M059J (cell line): Measurements from ENCODE around the gene EPHA5. TPM values are rescaled to one million over a fixed set of nuclear protein-coding genes. Genes with fewer than 3 reads are reported as not detected.

ENCODE experiments used
- DNase-seq: peaks from one replicate; pipeline ENCODE4 v3.0.0-alpha.2; 2012; ENCODE audit warnings: low read depth
- total RNA-seq: library from RNA; depleted of rRNA; stranded (reverse); fragments of >200 nt; shearing (Covaris generic); gene quantifications from 2 replicates; pipeline ENCODE4 v1.2.3, GENCODE V29; 2014

The EPHA5 gene
- total RNA-seq, 1 experiment from 2014 or later, result 9.6 TPM

GRCh38 chr4:65498606-65499005, 171.7 kb downstream of the EPHA5 start:
- peak; percentile 55 for DNase-seq

DNA sequence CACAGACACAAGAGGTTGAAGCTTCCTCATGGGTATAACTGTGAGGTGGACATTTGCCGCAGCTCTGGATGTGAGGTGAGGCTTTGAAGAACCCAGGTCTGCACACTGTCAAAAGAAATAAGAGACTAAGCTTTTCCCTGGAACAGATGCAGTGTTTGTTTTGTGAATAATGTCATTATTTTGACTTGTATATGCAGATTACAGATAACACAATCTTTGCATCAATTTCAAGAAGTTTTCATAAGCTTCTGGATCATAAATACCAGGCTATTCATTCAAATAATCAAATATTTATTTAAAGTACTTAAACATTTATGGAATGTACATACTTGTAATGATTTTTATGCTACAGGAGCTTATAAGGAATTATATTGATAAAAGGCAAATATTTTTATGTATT, 174.8 kb downstream of the EPHA5 start:
- no peak for DNase-seq

- peak; percentile 92 for DNase-seq
These were observed 187.9 kb downstream of the EPHA5 start for GRCh38 chr4:65482410-65482809.

DNA sequence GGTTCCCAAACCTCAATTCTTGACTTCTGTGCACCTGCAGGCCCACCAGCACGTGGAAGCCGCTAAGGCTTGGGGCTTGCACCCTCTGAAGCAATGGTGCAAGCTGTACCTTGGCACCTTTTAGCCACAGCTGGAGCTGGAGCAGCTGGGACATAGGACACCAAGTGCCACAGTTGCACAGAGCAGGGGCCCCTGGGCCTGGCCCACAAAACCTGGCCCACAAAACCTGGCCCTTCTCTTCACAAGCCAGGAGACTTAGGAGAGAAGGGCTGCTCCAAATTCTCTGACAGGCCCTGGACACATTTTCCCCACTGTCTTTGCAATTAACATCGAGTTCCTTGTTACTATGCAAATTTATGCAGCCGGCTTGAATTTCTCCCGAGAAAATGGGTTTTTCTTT, 197.8 kb downstream of the EPHA5 start:
- DNase-seq, result no peak

GRCh38 chr4:65467068-65467680, 203.1 kb downstream of the EPHA5 start:
- DNase-seq, result no peak

- DNase-seq, result no peak
These were observed 208.5 kb downstream of the EPHA5 start for GRCh38 chr4:65461781-65462180.

GRCh38 chr4:65457011-65457410, 213.3 kb downstream of the EPHA5 start:
- DNase-seq, result no peak

GRCh38 chr4:65456579-65456978, 213.7 kb downstream of the EPHA5 start:
- no peak for DNase-seq

GRCh38 chr4:65453398-65453797, 216.9 kb downstream of the EPHA5 start:
- DNase-seq, result no peak

GRCh38 chr4:65450899-65451298, 219.4 kb downstream of the EPHA5 start:
- no peak for DNase-seq

DNA sequence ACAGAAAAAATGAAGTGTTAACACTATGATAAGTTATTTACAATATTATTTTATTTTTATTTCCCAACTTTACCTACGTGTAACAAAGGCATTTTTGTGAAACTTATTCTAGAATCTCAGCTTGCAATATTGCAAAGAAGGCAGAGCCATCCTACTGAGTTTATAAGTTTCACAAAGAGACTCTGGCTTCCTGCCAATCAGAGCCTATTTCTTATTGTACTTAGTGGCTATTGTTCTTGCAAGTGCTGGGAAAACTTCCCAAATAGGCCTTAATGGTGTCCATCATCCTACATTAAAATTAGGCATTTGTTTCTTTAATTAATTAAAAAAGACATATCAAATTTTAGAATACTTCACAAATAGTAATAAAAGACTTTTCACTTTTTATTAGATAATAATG, 233.2 kb downstream of the EPHA5 start:
- DNase-seq, result peak; percentile 3

GRCh38 chr4:65422109-65422508, 248.2 kb downstream of the EPHA5 start:
- DNase-seq, result no peak

DNA sequence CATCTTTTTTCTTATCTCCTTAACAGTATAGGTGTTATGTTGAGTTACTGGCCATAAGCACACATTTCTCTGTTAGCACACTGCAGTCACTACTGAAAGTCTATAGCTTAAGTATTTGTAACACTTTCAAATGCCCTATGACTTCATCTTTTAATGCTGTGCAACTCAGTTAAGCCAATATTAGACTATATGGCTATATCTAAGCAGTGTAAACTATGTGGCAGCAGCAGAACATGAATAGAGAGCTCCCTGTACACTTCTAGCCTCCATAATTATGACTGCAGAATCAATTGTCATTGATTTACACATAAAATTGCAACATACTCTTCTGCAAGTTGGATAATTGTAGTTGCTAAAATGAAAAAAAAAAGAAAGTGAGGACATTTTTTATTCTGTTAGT, 250.3 kb downstream of the EPHA5 start:
- DNase-seq, result no peak

GRCh38 chr4:65416891-65417290, 253.4 kb downstream of the EPHA5 start:
- peak; percentile 0 for DNase-seq

GRCh38 chr4:65407483-65407882, 262.8 kb downstream of the EPHA5 start:
- DNase-seq, result no peak

GRCh38 chr4:65401083-65401482, 269.2 kb downstream of the EPHA5 start:
- DNase-seq, result no peak

DNA sequence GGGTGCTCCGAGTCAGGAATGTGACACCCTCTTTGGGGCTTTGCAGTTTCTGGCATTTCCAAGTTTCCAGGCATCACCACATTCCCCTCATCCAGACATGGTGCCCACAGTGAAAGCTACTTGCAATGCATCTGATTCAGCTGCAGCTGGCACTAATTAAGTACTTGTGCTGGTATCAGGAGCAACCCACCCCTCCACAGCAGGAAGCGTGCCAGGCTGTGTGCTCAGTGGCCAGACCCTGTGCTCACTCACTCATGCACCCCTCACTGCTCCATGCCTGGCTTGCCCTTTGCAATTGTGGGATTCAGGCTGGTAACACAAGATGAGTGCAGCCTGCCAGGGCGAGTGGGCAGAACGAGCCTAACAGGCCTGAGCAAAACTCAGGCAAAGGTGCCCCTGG, 271.2 kb downstream of the EPHA5 start:
- DNase-seq, result no peak

DNA sequence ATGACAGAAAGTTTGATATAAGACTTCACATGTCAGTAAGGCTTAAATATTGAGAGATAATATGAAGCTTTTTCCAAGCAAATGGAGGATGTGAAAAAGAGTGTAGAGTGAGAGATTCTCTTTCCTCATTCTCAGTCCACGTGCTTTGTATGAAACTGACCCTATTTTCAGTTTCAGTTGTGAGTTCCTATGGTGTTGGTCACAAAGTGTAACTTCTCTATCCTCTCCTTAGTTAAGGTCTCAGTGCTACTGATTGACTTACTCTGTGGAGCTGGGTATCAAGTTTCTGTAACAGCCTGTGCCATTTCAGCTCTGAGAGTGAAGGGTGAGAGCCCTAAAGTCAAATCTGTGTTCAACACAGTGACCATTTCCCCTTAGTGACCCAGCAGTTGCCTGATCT, 277.2 kb downstream of the EPHA5 start:
- no peak for DNase-seq

DNA sequence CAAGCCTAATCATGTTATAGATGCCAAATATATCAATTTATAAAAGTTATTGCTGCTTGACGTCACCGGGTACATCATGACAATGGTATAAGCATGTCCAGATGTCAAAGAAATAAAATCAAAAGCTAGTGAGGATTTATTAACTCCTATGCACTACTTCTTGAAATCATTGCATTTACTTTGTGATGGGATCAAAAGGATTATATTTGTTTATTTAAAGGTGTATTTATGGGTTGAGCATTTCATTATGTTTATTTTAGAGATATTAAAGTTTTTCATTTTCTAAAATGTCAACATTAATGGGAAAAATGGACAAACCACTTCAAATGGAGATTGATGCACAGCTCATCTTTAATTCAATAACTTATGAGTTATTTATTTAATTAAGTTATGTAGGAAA, 277.8 kb downstream of the EPHA5 start:
- DNase-seq, result no peak

DNA sequence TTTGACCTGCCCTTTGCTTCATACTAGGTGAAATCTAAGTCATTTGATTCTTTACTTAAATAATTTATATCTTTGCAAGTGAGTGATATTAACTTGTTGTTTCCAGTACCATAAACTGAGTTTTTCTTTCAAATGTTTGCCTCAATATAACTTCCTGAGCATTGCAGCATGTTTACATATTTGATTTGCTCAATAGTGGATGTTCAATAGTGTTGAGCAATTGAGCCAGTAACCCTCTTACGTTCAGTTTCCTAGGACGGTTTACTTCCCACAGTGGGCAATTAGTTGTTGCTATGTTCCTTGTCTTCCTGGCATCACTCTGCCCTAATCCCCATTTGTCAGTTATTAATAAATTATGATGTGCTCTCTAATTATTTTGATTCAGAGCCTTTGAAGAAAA, 278.5 kb downstream of the EPHA5 start:
- DNase-seq, result no peak

DNA sequence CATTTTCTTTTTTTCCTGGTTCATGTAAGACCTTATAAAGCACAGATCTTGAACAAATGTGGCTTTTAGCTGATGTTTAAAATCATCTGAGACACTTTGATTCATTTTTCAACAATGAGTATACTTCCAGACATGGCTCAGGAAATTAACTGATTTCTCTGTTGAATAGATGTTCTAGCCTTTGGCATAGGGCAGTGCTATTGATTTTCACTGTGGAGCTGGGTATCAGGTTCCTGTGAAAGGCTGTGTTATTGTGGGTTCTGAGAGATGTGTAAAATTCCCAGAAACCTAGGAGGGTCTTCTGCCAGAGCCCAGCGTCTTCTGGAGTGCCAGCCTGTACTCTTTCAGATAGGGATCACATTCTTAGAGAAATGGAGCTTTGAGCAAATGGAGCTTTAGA, 278.9 kb downstream of the EPHA5 start:
- DNase-seq, result no peak

DNA sequence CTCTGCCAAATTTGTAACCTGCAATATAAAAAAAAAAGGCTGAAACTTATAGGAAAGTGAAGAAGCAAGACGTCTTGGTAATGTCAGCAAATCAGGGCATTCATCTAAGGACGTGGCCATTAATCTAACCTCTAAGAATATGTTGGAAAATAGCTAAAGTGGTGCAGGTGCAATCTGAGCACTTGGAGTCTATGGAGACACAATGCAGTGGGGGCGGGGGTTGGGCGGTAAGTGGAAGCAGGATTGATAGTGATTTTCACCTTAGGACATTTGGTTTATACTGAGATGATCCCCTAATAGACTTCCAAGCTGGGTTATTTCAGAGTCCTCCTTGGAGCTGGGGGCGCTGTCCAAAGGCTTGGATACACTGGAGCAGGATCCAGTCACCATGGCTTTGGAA, 283.4 kb downstream of the EPHA5 start:
- DNase-seq, result no peak

DNA sequence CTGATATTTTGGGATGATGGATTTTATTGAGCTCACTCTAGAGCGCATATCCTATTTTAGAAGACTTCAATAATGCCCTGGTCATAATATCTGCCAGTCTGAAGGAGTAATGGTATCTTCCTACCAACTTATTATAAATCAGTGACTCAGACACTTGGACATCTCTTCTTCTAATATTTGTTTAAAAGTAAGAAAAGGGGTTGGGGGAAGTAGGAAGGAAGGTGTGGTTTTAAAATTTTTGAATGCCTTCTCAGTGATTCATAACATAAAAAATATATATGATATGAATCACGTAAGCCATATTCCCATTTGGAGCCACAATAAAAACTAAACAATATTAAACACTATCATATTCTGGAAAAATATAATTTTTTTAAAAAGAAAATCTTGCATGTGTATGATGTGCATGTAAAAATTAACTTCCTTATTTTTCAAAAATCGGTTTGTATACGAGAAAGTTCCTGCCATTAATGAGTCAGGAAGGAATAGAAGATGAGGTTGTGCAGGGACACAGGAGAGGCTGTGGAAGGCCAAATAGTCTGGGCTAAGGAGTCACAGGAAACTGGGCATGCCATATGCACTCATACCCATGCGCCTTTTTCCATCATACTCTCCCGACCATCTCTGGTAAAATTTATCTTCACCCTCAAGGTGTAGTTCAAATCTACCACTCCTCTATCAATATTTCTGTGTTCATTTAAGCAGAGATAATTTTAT, 286.5 kb downstream of the EPHA5 start:
- DNase-seq, result peak; percentile 40

- no peak for DNase-seq
These were observed 288.6 kb downstream of the EPHA5 start for GRCh38 chr4:65381648-65382047.
